Peyer's patch (tissue), 4 donors: ENCODE results near the gene ICE2.

Experiments used
- CTCF ChIP-seq, 6 experiments: fragments of 450-650 bp in 4 of 6; fragments of 200-600 bp in 2 of 6; sonication (generic) in 1 of 6; IDR thresholded peaks; one replicate each; pipeline ENCODE4 v1.5.1; 2017 to 2019; ENCODE audit warnings: antibody characterized with exemption in 6 of 6, mild to moderate bottlenecking in 3 of 6, moderate library complexity in 1 of 6
- POLR2A ChIP-seq, 2 donors: fragments of 450-650 bp; IDR thresholded peaks; one replicate each; pipeline ENCODE4 v1.5.1; 2017; ENCODE audit warnings: antibody characterized with exemption in 2 of 2, mild to moderate bottlenecking in 2 of 2, moderate library complexity in 2 of 2

GRCh38 chr15:60423537-60423936, 55.4 kb downstream of the ICE2 start:
- TF ChIP-seq POLR2A (IDR thresholded peaks at IDR 0.05) (no peak), CTCF (IDR thresholded peaks at IDR 0.05) (no peak)
